HG03159 (cell line): ENCODE data around the gene TENM4.
"Not testable (repeated sequence)": the region's sequence is repeated elsewhere in the genome, so short reads cannot be mapped to it uniquely, and the experiment has no call there.

ENCODE experiments used
- ATAC-seq: cut with Tn5 transposase; IDR thresholded peaks from one replicate; pipeline ENCODE4 v1.9.1; 2021; ENCODE audit warnings: mild to moderate bottlenecking, moderate library complexity; ENCODE audit not compliant: unreplicated experiment

TENM4 gene

DNA sequence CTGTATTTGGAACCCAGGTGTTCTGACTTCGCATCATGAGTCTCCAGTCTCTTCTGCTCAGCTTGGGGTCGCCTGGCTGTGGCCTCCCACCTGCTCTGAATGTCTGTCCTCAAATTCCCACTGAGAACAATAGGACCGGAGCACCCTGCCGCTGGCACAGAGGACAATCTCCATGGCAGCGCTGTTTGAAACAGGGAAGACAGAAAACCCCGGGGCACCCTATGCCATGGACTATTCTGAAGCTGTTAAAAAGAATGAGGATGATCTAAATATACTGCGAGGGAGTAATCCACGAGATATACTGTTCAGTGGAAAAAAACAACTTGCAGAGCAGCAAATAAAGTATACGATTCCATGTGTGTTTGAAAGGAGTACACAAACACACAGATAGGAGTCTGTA is 450.6 kb downstream of the TENM4 start:
- no peak for ATAC-seq

DNA sequence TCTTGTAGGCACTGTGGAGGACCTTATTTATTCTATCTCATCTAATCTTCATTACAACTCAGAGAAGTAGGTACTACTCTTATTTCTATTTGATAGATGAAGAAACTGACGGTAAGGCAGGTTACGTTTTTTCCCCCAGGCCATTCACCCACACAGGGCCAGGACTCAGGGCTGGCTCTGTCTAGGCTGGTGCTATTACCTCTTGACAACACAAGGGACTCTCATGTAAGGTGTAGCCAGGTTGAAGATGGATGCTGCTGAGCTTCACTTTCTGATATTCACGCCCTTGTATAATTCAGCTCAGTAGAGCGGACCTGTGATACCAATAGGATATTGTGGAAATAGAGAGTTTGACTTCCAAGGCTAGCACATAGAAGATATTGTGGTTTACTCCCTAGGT is 453.1 kb downstream of the TENM4 start:
- ATAC-seq, result no peak

DNA sequence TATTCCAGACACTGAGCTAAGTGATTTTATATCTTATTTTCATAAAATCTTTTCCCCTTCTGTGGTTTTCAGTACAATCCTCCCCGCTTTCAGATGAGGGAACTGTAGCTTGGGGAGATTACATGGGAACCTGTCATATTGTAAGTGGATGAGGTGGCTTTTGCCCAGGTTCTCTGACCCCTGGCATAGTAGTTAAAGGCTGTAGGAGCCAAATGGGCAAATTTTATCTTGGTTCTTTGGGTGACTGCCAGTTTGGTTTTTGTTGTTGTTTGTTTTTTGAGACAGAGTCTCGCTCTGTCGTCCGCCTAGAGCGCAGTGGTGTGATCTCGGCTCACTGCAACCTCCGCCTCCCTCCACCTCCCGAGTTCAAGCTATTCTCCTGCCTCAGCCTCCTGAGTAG is 454.5 kb downstream of the TENM4 start:
- no peak for ATAC-seq

DNA sequence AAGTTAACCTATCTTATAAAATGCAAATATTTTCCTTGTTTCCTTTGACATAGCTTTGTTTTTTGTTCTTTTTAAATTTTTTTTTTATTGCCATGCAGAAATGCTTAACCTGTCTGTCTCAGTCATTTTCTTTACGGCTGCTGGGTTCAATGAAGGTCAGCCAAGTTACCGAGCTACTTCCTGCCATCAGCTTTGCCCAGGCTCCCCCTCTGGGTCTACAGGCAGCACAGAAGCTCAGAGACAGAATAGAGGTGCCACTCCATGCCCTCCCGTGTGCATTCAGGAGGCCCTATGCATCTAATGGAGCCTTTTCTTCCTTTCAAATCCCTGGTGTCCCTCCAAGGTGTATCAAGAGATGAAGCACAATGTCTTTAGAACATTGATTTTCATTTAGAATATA is 455.2 kb downstream of the TENM4 start:
- ATAC-seq, result no peak

DNA sequence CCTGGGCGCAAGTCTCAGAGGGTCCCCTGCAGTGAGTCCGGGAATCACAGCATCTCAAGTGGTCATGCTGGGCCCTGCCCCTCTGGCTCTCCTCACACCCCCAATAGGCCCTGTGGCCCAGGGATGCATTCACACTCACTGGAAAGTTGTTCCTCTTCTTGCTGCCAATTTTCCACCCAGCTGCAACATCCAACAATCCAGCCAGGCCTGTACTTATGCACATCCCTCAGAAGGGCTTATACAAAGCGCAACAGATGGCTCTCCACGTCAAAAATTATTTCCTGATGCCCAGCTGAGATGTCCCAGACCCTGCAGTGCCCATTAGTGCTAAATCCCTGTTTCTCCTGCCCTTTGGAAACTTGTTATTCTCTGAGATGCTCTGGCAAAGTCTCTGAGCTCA is 458.4 kb downstream of the TENM4 start:
- ATAC-seq, result no peak

DNA sequence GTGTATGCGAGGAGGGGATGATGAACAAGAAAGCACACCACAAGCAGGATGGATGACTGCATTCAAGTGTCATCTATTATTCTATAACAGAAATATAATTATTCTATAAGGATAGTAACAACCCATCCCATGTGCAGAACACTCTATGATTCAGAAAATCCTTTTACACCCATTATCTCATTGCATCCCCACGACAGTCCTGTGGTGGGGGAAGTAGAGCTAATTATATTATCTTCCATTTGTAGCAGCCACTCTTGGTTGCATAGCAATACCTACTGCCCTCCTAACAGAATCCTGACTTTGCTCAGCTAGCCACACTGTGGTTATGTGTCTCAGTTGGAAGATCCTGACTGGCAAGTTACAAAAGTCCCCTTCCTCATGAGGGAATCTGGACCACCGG is 459.7 kb downstream of the TENM4 start:
- ATAC-seq, result no peak

DNA sequence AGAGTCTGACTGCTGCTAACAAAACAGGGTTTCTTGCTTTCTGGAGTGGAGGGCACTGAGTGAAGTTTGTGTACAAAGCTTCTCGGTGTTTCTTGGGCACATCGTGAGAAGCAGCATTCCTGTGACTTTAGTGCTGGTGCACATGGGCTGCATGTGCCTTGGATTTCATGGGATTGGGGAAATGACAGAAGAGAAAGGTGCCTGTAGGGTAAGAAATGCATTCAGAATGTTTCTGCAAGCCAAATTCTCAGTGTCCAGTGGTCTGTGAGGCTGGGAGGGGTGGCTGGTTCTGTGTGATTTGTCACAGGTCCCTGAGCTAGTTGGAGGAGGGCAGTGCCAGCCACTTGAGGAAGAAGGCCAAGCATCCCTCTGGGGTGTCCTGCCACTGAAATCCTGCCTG is 462.0 kb downstream of the TENM4 start:
- ATAC-seq, result no peak

DNA sequence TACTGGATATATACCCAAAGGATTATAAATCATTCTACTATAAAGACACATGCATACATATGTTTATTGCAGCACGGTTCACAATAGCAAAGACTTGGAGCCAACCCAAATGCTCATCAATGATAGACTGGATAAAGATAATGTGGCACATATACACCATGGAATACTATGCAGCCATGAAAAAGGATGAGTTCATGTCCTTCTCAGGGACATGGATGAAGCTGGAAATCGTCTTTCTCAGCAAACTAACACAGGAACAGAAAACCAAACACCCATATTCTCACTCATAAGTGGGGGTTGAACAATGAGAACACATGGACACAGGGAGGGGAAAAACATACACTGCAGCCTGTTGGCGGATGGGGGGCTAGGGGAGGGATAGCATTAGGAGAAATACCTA is 463.0 kb downstream of the TENM4 start:
- not testable (repeated sequence) for ATAC-seq

DNA sequence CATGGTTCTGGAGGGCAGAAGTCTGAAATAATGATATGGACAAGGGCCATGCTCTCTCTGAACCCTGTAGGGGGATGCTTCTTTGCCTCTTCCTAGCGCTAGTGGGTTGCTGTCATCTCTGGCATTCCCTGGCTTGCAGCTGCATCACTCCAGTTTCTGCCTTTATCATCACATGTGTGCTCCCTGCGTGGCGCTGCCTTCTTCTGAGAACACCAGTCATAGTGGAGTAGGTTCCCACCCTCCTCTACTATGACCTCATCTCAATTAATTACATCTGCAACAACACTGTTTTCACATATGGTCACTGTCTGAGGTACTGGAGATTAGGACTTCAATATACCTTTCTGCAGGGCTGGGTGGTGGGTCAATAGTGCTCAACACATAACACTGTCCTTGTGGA is 463.8 kb downstream of the TENM4 start:
- no peak for ATAC-seq

DNA sequence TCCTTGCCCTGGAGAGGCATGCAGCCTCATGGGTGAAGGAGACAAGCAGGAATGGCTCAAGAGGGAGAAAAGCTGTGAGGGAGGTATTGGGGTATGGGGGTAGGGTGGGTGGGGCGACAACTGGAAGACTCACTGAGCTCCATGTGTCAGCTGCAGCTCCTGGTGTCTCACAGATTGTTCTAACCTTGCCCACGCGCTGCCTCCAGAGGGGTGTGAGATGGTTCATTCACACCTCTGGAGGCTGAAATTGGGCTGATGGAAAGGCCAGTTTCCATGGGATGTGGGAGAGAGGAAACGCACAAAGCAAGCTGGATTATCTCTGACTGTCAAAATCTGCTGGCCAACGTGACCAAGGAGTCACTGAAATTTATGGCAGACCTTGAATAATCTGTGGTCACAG is 465.7 kb downstream of the TENM4 start:
- no peak for ATAC-seq

DNA sequence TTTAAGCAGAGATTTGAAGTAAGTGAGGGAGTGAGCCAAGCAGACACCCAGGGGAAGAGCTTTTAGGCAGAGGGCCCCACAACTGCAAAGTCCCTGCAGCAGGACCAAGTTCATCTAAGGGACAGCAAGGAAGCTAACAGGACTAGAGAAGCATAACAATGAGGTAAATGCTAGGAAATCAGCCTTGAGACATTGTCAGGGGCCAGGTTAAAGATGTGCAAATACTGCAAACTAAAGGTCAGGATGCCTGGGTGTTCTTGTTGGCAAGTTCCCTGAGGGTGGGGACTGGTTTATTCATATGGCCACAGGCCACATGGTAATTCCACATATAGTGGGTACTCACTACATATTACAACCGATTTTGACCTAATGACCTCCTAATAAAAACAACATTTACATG is 467.0 kb downstream of the TENM4 start:
- ATAC-seq, result no peak

DNA sequence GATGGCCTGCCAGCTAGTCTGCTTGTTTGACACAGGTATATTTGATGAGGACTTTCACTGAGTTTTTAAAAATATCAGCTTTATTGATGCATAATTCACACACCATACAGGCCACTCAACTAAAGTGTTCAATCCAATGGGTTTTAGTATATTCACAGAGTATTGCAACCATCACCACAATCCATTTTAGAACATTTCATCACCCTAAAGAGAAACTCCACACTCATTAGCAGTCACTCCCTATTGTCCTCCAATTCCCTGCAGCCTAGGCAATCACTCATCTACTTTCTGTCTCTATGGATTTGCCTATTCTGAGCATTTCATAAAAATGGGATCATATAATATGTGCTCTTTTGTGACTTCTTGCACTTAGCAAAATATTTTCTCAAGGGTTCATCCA is 468.2 kb downstream of the TENM4 start:
- ATAC-seq, result no peak

DNA sequence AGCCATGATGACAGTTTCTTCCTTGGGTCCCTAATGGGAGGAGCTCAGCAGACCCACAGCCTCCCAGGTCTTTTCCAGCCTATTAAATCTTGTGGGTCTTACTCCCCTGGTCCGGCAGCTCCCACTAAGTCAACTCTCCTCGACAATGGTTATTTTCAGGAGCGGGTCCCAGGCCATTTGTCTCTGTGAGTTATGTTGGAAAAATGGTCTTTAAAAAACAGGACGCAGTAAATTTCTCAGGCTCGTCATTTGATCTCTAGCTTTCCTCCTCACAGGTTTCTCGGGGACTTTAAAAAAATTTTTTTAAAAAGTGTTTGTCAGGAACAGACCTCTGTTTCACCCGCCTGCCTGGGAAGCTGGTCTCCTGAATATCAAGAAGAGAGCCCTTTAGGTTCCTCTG is 468.7 kb downstream of the TENM4 start:
- ATAC-seq, result no peak

DNA sequence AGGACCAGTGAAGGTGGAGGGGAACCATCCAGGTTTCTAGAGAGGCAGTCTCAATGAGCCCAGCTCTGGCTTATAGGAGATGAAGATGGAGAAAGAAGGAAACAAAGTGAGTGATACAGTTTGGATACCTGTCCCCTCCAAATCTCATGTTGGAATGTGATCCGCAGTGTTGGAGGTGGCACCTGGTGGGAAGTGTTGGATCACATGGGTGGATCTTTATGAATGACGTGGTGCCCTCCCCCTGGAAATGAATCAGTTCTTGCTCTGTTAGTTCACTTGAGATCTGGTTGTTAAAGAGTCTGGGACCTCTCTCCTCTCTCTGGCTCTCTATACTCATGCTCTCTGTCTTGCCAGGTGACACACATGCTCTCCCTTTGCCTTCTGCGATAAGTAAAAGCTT is 473.0 kb downstream of the TENM4 start:
- no peak for ATAC-seq

DNA sequence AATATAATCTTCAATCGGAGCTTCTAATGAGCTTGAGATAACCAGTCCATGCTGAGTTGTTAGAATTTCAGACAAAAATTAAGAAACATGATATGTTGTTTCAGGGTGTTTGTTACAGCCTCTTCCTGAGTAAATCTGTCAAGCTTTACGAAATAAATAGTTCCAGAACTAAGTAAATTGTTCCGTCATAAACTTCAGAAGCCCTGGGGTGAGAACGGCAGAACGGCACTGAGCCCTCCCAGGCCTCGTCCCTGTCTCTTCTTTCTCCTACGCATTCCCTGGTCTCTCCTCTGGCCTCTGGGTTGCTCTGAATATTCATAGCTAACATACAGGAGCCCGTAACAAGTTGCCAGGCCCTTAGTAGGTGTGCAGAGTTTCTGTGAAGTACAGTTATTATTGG is 475.4 kb downstream of the TENM4 start:
- no peak for ATAC-seq

DNA sequence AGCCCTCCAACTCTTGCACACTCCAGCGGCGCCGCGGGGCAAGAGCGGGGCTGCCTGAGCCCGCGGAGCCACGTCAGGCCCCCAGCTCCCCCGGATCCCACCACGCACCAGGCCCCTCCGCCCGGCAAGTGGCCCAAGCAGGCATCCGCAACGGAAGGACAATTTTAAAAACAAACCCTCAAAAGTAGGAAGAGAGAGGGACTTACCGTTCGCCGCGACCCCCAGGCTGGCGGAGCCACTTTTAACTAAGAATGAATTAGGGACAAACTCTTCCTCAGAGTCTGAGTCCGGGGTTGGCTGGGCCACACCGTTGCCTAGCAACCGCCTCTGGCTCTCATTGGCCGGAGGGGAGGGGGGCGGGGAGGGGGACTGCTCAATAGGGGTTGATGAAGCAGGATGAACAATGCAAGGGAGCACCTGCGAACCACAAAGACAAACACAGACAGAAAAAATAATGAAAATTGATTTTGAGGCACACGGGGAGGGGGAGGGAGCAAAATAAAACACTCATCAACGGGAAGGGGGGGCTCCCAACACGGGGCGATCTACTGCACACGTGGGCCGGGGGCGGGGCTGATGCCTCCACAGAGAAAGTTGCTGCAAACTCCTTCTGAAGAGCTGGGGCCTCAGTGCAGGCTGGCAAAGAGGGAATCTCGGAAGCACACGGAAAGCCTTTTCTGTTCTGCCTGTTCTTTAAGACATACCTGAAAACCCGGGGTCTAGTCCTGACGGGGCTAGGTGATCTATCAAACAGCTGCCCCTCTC is 478.7 kb downstream of the TENM4 start:
- no peak for ATAC-seq

DNA sequence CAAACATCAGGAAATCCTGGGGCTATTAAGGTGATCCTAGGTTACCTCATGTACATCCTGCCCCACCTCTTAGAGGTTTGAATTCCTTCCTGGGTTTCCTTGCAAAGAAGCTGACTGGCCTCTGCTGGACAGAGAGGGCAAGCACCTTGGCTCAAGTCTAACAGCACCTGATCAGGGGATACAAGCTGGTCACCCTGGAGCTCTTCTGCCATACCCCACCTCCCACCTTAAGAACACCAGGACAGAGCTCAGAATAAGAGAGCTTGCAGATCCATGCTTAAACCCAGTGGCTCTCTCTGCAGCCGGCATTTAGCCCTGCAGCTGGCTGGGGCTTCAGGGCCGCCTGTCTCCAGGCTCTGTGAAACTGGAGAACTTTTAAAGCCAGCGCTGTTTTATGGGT is 479.6 kb downstream of the TENM4 start:
- ATAC-seq, result no peak

DNA sequence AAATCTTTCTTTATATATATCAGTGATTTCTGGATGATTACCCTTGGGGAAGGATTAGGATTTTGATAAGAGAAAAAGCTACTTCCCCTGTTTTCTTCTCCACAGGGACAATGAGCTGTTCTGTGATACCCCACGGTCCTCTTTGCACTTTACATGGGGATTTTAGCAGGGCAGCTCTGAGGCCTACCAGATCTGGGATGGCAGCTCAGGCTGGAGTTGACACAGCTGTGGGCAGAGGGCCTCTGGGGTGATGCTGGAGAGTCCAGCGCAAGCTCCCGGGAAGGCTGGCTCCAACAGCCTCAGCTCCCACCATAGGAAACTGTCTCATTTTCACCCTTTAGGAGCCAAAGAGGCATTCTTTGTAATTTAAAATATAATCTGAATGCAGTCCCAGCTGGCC is 482.4 kb downstream of the TENM4 start:
- no peak for ATAC-seq

DNA sequence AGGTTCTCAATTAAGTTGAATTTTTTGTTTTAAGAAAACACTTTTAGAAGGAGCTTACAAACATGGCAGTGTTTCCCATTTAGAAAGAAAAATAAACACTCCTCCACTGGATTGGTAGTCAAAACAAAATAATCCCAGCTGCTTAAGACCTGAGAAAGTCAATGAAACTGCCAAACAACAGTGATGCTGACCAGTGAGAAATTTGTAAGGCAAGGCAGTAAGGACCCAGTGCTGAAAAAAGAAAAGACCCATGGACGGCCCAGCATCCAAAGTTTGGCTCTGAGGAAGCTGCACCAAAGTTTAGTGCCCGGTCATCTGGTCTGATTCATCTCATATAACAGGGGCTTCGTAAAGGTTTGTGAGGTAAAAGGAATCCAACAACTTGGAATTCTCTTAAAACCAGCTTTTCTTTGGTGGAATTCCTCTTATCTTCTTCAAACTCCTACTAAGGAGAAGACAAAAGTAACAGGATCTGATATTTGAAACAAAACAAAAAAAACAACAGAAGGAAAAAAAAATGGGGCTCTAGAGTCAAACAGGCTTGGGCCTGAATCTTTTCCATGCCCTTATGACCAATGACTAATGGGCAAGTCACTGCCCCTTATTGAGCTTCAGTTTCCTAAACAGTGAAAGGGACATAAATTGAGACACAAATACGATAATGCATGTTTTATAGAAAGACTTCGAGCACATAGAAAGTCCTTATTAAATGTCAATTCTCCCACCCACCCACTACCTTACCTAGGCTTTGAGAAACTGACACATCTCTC is 483.2 kb downstream of the TENM4 start:
- ATAC-seq, result no peak

DNA sequence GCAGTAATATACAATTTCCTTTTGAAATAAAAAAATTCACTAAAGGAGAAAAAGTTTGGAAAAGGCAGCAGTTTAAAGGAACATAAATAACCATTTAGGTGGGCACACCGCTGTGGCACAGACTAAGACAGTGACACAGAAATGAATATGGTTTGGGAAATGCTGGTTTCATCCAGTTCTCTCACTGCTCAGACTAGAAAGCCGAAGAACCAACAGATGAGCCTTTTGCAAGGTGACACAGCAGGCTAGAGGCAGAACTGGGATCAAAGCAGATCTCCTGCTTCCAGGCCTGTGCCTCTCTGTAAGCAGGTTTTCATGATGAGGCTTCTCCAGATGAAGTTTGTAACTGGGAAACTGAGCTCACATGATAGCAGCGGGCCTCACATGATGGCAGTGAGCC is 486.1 kb downstream of the TENM4 start:
- no peak for ATAC-seq

DNA sequence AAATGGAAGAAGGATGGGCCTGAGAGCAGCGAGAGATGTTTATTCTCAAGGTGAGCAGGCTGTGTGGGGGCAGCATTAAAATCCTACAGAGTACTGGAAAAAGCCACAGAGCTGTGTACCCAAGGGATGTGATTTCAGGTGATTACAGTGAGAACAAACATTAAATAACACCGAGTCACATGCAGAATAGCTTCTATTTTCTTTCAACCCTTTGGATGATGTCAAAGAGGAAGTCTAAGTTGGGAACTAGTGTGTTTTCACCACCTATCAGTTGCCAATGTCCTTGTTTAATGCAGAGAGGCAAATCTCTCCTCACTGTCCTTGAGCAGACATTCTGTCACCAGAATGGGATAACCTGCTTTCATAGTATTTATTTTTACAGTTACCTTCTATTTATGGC is 486.6 kb downstream of the TENM4 start:
- ATAC-seq, result no peak

DNA sequence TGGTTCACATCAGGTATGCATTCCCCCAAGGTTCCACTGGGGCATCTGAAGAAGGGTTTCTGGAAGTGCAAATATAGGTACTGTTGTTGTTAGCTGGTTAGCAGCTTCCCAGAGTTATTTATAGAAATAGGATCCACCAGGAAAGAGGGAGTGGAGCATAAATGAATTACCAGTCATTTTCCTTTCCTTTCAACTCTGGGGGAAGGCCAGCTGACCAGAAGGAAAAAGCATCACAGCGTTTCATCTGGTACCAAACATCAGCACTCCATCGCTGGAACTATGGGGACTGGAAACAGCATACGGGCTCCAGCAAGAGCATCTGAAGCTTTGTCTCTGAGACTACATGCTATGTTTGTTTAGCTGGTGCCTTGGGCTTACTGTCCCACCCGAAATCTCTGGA is 487.9 kb downstream of the TENM4 start:
- ATAC-seq, result no peak

DNA sequence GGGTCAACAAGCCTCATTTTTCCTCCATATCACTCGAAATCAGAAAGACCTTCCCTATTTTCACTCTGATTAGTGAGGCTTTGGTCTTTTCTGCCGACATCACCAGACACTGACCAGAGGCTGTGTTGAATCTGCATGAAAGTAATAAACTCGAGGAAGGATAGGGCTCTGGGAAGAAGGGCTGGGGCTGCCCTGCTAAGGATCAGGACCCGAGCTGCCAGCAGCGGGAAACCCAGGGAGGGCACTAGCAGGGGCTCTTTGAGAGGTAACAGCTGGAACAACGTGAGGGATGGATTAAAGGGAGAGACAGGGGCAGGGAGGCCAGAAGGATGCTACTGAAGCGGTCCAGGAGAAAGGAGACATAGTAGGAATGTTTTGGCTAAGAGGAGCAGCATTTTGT is 488.7 kb downstream of the TENM4 start:
- ATAC-seq, result no peak
